HG03432 (cell line): ENCODE measurements around the gene SYTL3.

Experiments used
- ATAC-seq: cut with Tn5 transposase; IDR thresholded peaks from one replicate; pipeline ENCODE4 v1.9.1; 2021; ENCODE audit warnings: mild to moderate bottlenecking, moderate library complexity; ENCODE audit not compliant: unreplicated experiment

Gene SYTL3

GRCh38 chr6:158756977-158757752 lies 107.3 kb downstream of the SYTL3 start:
- ATAC-seq = no peak

- no peak for ATAC-seq
These were observed 107.9 kb downstream of the SYTL3 start for GRCh38 chr6:158757753-158758090.

GRCh38 chr6:158758451-158758860 lies 108.6 kb downstream of the SYTL3 start:
- ATAC-seq = no peak

- ATAC-seq = no peak
These were observed 109.2 kb downstream of the SYTL3 start for GRCh38 chr6:158758941-158759479.

GRCh38 chr6:158759966-158760617 lies 110.2 kb downstream of the SYTL3 start:
- ATAC-seq = no peak

GRCh38 chr6:158760618-158761250 lies 110.9 kb downstream of the SYTL3 start:
- ATAC-seq = no peak

GRCh38 chr6:158761746-158762145 lies 111.9 kb downstream of the SYTL3 start:
- no peak for ATAC-seq

- ATAC-seq = no peak
These were observed 113.1 kb downstream of the SYTL3 start for GRCh38 chr6:158762787-158763433.

- ATAC-seq = no peak
These were observed 113.8 kb downstream of the SYTL3 start for GRCh38 chr6:158763434-158764182.

GRCh38 chr6:158764183-158764849 lies 114.5 kb downstream of the SYTL3 start:
- no peak for ATAC-seq

GRCh38 chr6:158764926-158765325 lies 115.1 kb downstream of the SYTL3 start:
- ATAC-seq = no peak

- no peak for ATAC-seq
These were observed 115.7 kb downstream of the SYTL3 start for GRCh38 chr6:158765499-158766068.

GRCh38 chr6:158766621-158767455 lies 117.0 kb downstream of the SYTL3 start:
- no peak for ATAC-seq

- ATAC-seq = no peak
These were observed 117.9 kb downstream of the SYTL3 start for GRCh38 chr6:158767709-158768108.

- no peak for ATAC-seq
These were observed 118.6 kb downstream of the SYTL3 start for GRCh38 chr6:158768436-158768835.

- ATAC-seq = no peak
These were observed 119.4 kb downstream of the SYTL3 start for GRCh38 chr6:158769234-158769770.

- no peak for ATAC-seq
These were observed 120.0 kb downstream of the SYTL3 start for GRCh38 chr6:158769771-158770432.
